Endothelial cell of umbilical vein (primary cell): Measurements from ENCODE around the gene ARHGEF10L. TPM values are rescaled to one million over a fixed set of nuclear protein-coding genes. Genes with fewer than 3 reads are reported as not detected.

Experiments
- BruUV-seq: library from RNA; stranded (reverse); fragments of 400-500 nt; replicated peaks from 2 replicates; lab custom pipeline; 2021; lab: Mats Ljungman, UMichigan
- CTCF ChIA-PET: fragments of 300-600, 350-600 bp; sonication (Branson Sonifier 250); formaldehyde crosslinking; loops from one replicate; lab custom pipeline; 2021; ENCODE audit warnings: antibody characterized with exemption, inconsistent platforms; lab: Charles Lee
- POLR2A ChIA-PET: fragments of 300-600, 350-600 bp; sonication (Branson Sonifier 250); formaldehyde crosslinking; loops from one replicate; lab custom pipeline; 2021; ENCODE audit warnings: antibody characterized with exemption, inconsistent platforms; lab: Charles Lee
- DNase-seq: peaks from one replicate; pipeline ENCODE4 v3.0.0-alpha.2; 2011; ENCODE audit warnings: low read depth, low spot score
- FAIRE-seq: peaks from 2 replicates; lab custom pipeline; 2011; peaks lifted over from hg19 to GRCh38; lab: Jason Lieb, UNC
- H2AFZ ChIP-seq: 2 replicates; pipeline ENCODE4 v1.6.0; 2012; ENCODE audit warnings: low read depth, low read length, control low read depth, inconsistent platforms
- H3K27ac ChIP-seq: 2 replicates; pipeline ENCODE4 v1.5.1; 2011; ENCODE audit warnings: low read depth, mild to moderate bottlenecking, control low read depth, low read length, moderate library complexity; ENCODE audit not compliant: insufficient read depth
- H3K27me3 ChIP-seq, 2 experiments: 2 replicates each; pipeline versions ENCODE4 v1.6.0 to v1.6.1; 2011; ENCODE audit warnings: low read length in 2 of 2, mixed read lengths in 1 of 2; ENCODE audit not compliant: control insufficient read depth in 2 of 2, insufficient read depth in 2 of 2
- H3K36me3 ChIP-seq, 2 experiments: 2 replicates in 1 of 2; 3 replicates in 1 of 2; pipeline ENCODE4 v1.5.1; 2011; ENCODE audit warnings: low read length in 2 of 2, mild to moderate bottlenecking in 1 of 2, moderate library complexity in 1 of 2; ENCODE audit not compliant: control insufficient read depth in 2 of 2, insufficient read depth in 2 of 2; ENCODE audit errors: extremely low read depth in 1 of 2
- H3K4me1 ChIP-seq: 3 replicates; pipeline ENCODE4 v1.5.1; 2011; ENCODE audit warnings: mild to moderate bottlenecking, low read length; ENCODE audit not compliant: control insufficient read depth, insufficient read depth; ENCODE audit errors: extremely low read depth
- H3K4me2 ChIP-seq: 2 replicates; pipeline ENCODE4 v1.6.1; 2011; ENCODE audit warnings: low read length, control low read depth, mixed read lengths; ENCODE audit not compliant: insufficient read depth
- H3K4me3 ChIP-seq, 3 experiments: fragments of 200-600 bp in 1 of 3; sonication (generic), shearing (Covaris generic) in 1 of 3; replicated peaks in 1 of 3; 2 replicates each; pipeline ENCODE4 v1.5.1; 2011 to 2016; ENCODE audit warnings: control low read depth in 3 of 3, low read length in 3 of 3, mild to moderate bottlenecking in 2 of 3, inconsistent platforms in 1 of 3, low read depth in 1 of 3, moderate library complexity in 1 of 3; ENCODE audit not compliant: insufficient read depth in 1 of 3
- H3K79me2 ChIP-seq: 2 replicates; pipeline ENCODE4 v1.6.0; 2012; ENCODE audit warnings: low read length, inconsistent platforms; ENCODE audit not compliant: control insufficient read depth, insufficient read depth
- H3K9ac ChIP-seq: replicated peaks from 2 replicates; pipeline ENCODE3; 2011; ENCODE audit warnings: low read length, control low read depth; ENCODE audit not compliant: insufficient read depth; ENCODE audit errors: extremely low read depth
- H3K9me1 ChIP-seq: replicated peaks from 3 replicates; pipeline ENCODE4 v1.6.0; 2011; ENCODE audit warnings: mild to moderate bottlenecking, low read length; ENCODE audit not compliant: control insufficient read depth, insufficient read depth; ENCODE audit errors: extremely low read depth
- H3K9me3 ChIP-seq: replicated peaks from 2 replicates; pipeline ENCODE4 v1.5.1; 2012; ENCODE audit warnings: low read length, inconsistent platforms; ENCODE audit not compliant: control insufficient read depth, insufficient read depth
- H4K20me1 ChIP-seq: replicated peaks from 2 replicates; pipeline ENCODE3; 2011; ENCODE audit warnings: mild to moderate bottlenecking, low read length; ENCODE audit not compliant: control insufficient read depth, insufficient read depth; ENCODE audit errors: extremely low read depth
- EZH2 ChIP-seq: IDR thresholded peaks from 2 replicates; pipeline ENCODE4 v1.6.1; 2012; ENCODE audit warnings: borderline replicate concordance, low read depth, mild to moderate bottlenecking, moderate library complexity, low read length, inconsistent platforms; ENCODE audit not compliant: severe bottlenecking
- FOS ChIP-seq: IDR thresholded peaks from 2 replicates; pipeline ENCODE4 v1.6.1; 2011; ENCODE audit warnings: mild to moderate bottlenecking, low read length, moderate library complexity, borderline replicate concordance; ENCODE audit not compliant: insufficient read depth
- GATA2 ChIP-seq: IDR thresholded peaks from 2 replicates; pipeline ENCODE4 v1.7.0; 2011; ENCODE audit warnings: low read depth, mild to moderate bottlenecking, moderate library complexity, mixed read lengths, low read length; ENCODE audit not compliant: insufficient read length, insufficient read depth
- JUN ChIP-seq: IDR thresholded peaks from 2 replicates; pipeline ENCODE4 v1.6.1; 2011; ENCODE audit warnings: borderline replicate concordance, low read depth; ENCODE audit not compliant: insufficient read length, insufficient read depth
- MAX ChIP-seq: IDR thresholded peaks from 2 replicates; pipeline ENCODE4 v1.6.1; 2011; ENCODE audit not compliant: insufficient read depth, insufficient read length
- MYC ChIP-seq: IDR thresholded peaks from one replicate; pipeline ENCODE4 v1.6.1; 2011; ENCODE audit warnings: mild to moderate bottlenecking, low read depth, low read length
- POLR2A ChIP-seq: IDR thresholded peaks from 2 replicates; pipeline ENCODE4 v1.6.1; 2012; ENCODE audit warnings: low read depth, mild to moderate bottlenecking, control low read depth, low read length
- POLR2AphosphoS5 ChIP-seq: IDR thresholded peaks from 2 replicates; pipeline ENCODE4 v1.6.1; 2012; ENCODE audit warnings: low read depth, mild to moderate bottlenecking, control low read depth, low read length, moderate library complexity; ENCODE audit not compliant: insufficient read depth
- dilution Hi-C: fragments of 300-500 bp; cut with MboI; formaldehyde crosslinking; loops from one replicate; pipeline ENCODE4 v1.15.0; 2019; ENCODE audit warnings: low sequenced_read_pairs; ENCODE audit not compliant: extremely low pct_ligation_motif_present
- intact Hi-C: fragments of 100-400 bp; cut with micrococcal nuclease; formaldehyde crosslinking; loops from one replicate; pipeline ENCODE4 v1.10.0; 2022
- polyA plus RNA-seq, 4 experiments: library from polyadenylated mRNA; depleted of rRNA in 3 of 4; stranded (reverse) in 3 of 4; unstranded in 1 of 4; fragments of >200 nt; gene quantifications; 2 replicates each; pipeline versions ENCODE4 v1.2.1 to v1.2.3, GENCODE V29; 2011 to 2012; ENCODE audit warnings: missing spikeins in 1 of 4
- total RNA-seq: library from RNA; stranded (reverse); gene quantifications from 2 replicates; pipeline ENCODE4 v1.2.3, GENCODE V29; 2021
- TF ChIP-seq, protein P1 (sequence below), 2 donors: IDR thresholded peaks; 1 replicate in 1 of 2; 2 replicates in 1 of 2; pipeline ENCODE4 v1.5.1; 2011; ENCODE audit warnings: low read length in 2 of 2, mild to moderate bottlenecking in 2 of 2, moderate library complexity in 2 of 2, control low read depth in 1 of 2, inconsistent platforms in 1 of 2, low read depth in 1 of 2; ENCODE audit not compliant: insufficient read depth in 1 of 2; ENCODE audit errors: extremely low read depth in 1 of 2

The ARHGEF10L gene
- total and polyA plus RNA-seq, 2 donors (not counting 3 experiments of a cell fraction or from before 2014, with no cell fraction given) = 1.9 to 5.2 TPM

GRCh38 chr1:17605582-17606344 lies 66.3 kb downstream of the ARHGEF10L start:
- BruUV-seq = no TSS peak
- Histone ChIP-seq H3K79me2 (no peaks in the 10 kb centered on the region), H3K9ac (no peak overlapping the region), H3K36me3 (no peaks in the 10 kb centered on the region), H3K9me1 (no peaks in the 10 kb centered on the region), H3K4me3 (no peak overlapping the region), H3K4me1 (no peaks in the 10 kb centered on the region), H4K20me1 (no peaks in the 10 kb centered on the region), H3K27me3 (no peaks in the 10 kb centered on the region), H3K27ac (no peak overlapping the region), H2AFZ (no peak overlapping the region), H3K4me2 (no peak overlapping the region), H3K9me3 (no peaks in the 10 kb centered on the region)
- TF ChIP-seq POLR2A = no peak
- TF ChIP-seq MAX = no peak
- TF ChIP-seq, protein P1, sequence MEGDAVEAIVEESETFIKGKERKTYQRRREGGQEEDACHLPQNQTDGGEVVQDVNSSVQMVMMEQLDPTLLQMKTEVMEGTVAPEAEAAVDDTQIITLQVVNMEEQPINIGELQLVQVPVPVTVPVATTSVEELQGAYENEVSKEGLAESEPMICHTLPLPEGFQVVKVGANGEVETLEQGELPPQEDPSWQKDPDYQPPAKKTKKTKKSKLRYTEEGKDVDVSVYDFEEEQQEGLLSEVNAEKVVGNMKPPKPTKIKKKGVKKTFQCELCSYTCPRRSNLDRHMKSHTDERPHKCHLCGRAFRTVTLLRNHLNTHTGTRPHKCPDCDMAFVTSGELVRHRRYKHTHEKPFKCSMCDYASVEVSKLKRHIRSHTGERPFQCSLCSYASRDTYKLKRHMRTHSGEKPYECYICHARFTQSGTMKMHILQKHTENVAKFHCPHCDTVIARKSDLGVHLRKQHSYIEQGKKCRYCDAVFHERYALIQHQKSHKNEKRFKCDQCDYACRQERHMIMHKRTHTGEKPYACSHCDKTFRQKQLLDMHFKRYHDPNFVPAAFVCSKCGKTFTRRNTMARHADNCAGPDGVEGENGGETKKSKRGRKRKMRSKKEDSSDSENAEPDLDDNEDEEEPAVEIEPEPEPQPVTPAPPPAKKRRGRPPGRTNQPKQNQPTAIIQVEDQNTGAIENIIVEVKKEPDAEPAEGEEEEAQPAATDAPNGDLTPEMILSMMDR (IDR thresholded peaks at IDR 0.05; ENCODE audit: extremely low read depth in 1 of 2, insufficient read depth in 1 of 2, low read depth in 1 of 2, low read length in 2 of 2) = no peak
- no peak for TF ChIP-seq EZH2
- no peak for TF ChIP-seq JUN
- no peak for TF ChIP-seq GATA2
- TF ChIP-seq POLR2AphosphoS5 = no peak
- TF ChIP-seq MYC = no peak
- no peak for TF ChIP-seq FOS
- no peak for FAIRE-seq
- ChIA-PET CTCF (interaction anchor here (0.7 to 5.9 kb wide), 19 partner anchors 8 to 970 kb away, joined by 3 to 374 read pairs (median 9); partner anchors contain the start of gene ARHGEF10L), POLR2A (no interaction called here)
- intact Hi-C loops (loop anchor here (1.0 kb wide), 2 partner anchors 103 to 185 kb away; no protein-coding TSS in a partner anchor), dilution Hi-C loops (no loop called here)
- DNase-seq = no peak
